Breast epithelium (tissue), 4 donors: ENCODE measurements around the gene ACRV1. TPM values are rescaled to one million over a fixed set of nuclear protein-coding genes. Genes with fewer than 3 reads are reported as not detected.
"Not testable (repeated sequence)": the region's sequence is repeated elsewhere in the genome, so short reads cannot be mapped to it uniquely, and the experiment has no call there.

ENCODE experiments used
- DNase-seq, 2 donors: peaks; one replicate each; pipeline ENCODE4 v3.0.0-alpha.2; 2019; ENCODE audit warnings: low spot score in 2 of 2
- H3K27ac ChIP-seq, 2 donors: fragments of 200-600 bp; sonication (generic) in 1 of 2; one replicate each; pipeline ENCODE4 v1.5.1; 2016 to 2019; ENCODE audit warnings: mild to moderate bottlenecking in 1 of 2
- H3K27me3 ChIP-seq, 2 donors: fragments of 200-600 bp; sonication (generic) in 1 of 2; one replicate each; pipeline versions ENCODE4 v1.5.1 to v1.6.0; 2017 to 2019; ENCODE audit warnings: control low read depth in 1 of 2, mild to moderate bottlenecking in 1 of 2
- H3K36me3 ChIP-seq: fragments of 200-600 bp; one replicate; pipeline ENCODE4 v1.5.1; 2019
- H3K4me1 ChIP-seq, 2 donors: fragments of 200-600 bp; sonication (generic); one replicate each; pipeline ENCODE4 v1.5.1; 2016 to 2019; ENCODE audit warnings: control low read depth in 1 of 2
- H3K4me3 ChIP-seq, 3 donors: fragments of 200-600 bp; sonication (generic); 1 replicate in 2 of 3; 2 replicates in 1 of 3; pipeline ENCODE4 v1.5.1; 2016 to 2019; ENCODE audit warnings: mild to moderate bottlenecking in 3 of 3, moderate library complexity in 2 of 3
- H3K9me3 ChIP-seq, 2 donors: fragments of 200-600 bp; sonication (generic) in 1 of 2; one replicate each; pipeline ENCODE4 v1.5.1; 2016 to 2019; ENCODE audit warnings: control low read depth in 1 of 2
- POLR2A ChIP-seq: fragments of 450-650 bp; IDR thresholded peaks from one replicate; pipeline ENCODE4 v1.6.1; 2016; ENCODE audit warnings: antibody characterized with exemption, mild to moderate bottlenecking, moderate library complexity
- POLR2AphosphoS5 ChIP-seq, 3 donors: sonication (generic); formaldehyde crosslinking; IDR thresholded peaks; one replicate each; pipeline ENCODE4 v1.6.1; 2017; ENCODE audit warnings: antibody characterized with exemption in 3 of 3
- intact Hi-C: fragments of 100-400 bp; cut with DNase I; formaldehyde crosslinking; loops from one replicate; pipeline ENCODE4 v1.15.1; 2023; ENCODE audit warnings: low total_unique reads
- total RNA-seq, 3 donors: library from RNA; depleted of rRNA; stranded (reverse); fragments of >200 nt; gene quantifications; one replicate each; pipeline ENCODE4 v1.1.0, GENCODE V29; 2016
- TF ChIP-seq, protein P1 (sequence below), 3 donors: fragments of 450-650 bp; IDR thresholded peaks; one replicate each; pipeline ENCODE4 v1.5.1; 2016 to 2017; ENCODE audit warnings: antibody characterized with exemption in 3 of 3, mild to moderate bottlenecking in 3 of 3, moderate library complexity in 3 of 3

The ACRV1 gene, protein sequence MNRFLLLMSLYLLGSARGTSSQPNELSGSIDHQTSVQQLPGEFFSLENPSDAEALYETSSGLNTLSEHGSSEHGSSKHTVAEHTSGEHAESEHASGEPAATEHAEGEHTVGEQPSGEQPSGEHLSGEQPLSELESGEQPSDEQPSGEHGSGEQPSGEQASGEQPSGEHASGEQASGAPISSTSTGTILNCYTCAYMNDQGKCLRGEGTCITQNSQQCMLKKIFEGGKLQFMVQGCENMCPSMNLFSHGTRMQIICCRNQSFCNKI
- under 1 TPM in 1 of 3 donors, not detected in 2; 0.29 TPM for total RNA-seq

DNA sequence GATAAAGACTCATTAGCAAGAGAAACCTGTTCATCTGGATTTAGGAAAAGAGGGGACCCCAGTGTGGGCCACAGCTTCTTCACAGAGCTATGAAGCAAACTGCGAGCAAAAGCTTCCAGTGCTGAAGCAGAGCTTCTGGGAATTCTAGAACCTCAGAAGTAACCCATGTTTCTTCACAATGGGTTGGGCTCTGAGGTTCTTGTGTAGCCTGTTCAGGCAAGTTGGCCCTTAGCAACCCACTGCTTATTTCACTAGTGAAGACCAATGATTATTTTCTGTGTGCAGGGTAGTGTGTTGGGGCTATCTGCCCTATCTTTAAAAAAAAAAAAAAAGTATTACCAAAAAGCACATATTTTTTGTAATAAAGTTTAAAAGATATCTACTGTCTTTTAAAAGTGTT lies at the start of gene ACRV1:
Gene ACRV1, minus strand, starts transcription at position 101 of the 400 bp plus-strand sequence. Its CDS starts 67 bp downstream, at position 34.
- intact Hi-C loops = no loop called here
- Histone ChIP-seq H3K4me1 (no peaks in the 10 kb centered on the region), H3K4me3 (no peak within 1 kb of the TSS), H3K27me3 (no peaks in the 10 kb centered on the region), H3K9me3 (no peaks in the 10 kb centered on the region), H3K36me3 (no peaks in the 10 kb centered on the region), H3K27ac (no peak within 1 kb of the TSS)
- no peak for TF ChIP-seq POLR2A
- DNase-seq = no peak

DNA sequence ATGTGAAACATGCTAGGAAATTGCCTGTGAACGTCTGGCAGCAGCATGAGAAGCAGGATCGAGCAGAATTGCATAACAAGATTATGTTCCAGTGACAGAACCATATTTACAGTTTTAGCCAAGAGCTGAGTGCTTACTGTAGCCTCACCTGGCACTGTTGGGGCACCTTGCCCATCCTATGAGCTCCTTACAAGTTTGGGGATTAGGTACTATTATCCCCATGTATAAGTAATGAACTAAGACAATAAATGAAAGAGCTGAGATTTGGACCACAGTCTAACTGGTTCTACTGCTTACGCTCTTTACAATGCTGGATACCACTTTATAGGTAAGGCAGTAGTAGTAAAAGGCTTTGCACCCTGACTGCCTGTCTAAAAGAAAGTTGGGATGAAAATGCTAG lies 48.3 kb upstream of the ACRV1 start:
- H3K4me3 ChIP-seq = no peak overlapping the region
- no peaks in the 10 kb centered on the region for H3K4me1 ChIP-seq
- TF ChIP-seq POLR2AphosphoS5 (IDR thresholded peaks at IDR 0.05) = no peak
- no peaks in the 10 kb centered on the region for H3K27me3 ChIP-seq
- DNase-seq = no peak
- no peaks in the 10 kb centered on the region for H3K36me3 ChIP-seq
- intact Hi-C loops = no loop called here
- no peaks in the 10 kb centered on the region for H3K9me3 ChIP-seq
- no peak overlapping the region for H3K27ac ChIP-seq

DNA sequence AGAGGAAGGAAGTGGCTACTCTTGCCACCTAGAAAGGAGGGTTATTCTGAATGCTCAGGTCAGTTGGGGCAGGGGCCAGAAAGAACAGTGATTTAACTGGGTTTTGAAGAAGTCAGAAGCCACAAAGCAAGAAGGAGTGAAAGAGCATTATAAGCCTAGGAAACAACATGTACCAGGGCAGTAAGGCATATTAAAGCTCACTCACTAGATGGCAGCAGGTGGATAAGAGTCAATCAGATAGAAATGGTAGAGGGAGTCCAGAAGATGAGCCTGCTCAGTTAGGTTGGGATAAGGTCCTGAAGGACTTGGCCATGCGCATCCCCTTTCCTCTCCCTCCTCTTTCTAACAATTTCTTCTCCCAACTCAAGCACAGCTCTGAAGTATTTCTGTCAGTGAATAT lies 43.5 kb upstream of the ACRV1 start:
- Histone ChIP-seq H3K4me1 (no peaks in the 10 kb centered on the region), H3K36me3 (no peaks in the 10 kb centered on the region), H3K4me3 (no peak overlapping the region), H3K9me3 (no peaks in the 10 kb centered on the region), H3K27me3 (no peaks in the 10 kb centered on the region), H3K27ac (no peak overlapping the region)
- intact Hi-C loops = no loop called here
- DNase-seq = no peak
- TF ChIP-seq, protein P1, sequence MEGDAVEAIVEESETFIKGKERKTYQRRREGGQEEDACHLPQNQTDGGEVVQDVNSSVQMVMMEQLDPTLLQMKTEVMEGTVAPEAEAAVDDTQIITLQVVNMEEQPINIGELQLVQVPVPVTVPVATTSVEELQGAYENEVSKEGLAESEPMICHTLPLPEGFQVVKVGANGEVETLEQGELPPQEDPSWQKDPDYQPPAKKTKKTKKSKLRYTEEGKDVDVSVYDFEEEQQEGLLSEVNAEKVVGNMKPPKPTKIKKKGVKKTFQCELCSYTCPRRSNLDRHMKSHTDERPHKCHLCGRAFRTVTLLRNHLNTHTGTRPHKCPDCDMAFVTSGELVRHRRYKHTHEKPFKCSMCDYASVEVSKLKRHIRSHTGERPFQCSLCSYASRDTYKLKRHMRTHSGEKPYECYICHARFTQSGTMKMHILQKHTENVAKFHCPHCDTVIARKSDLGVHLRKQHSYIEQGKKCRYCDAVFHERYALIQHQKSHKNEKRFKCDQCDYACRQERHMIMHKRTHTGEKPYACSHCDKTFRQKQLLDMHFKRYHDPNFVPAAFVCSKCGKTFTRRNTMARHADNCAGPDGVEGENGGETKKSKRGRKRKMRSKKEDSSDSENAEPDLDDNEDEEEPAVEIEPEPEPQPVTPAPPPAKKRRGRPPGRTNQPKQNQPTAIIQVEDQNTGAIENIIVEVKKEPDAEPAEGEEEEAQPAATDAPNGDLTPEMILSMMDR (IDR thresholded peaks at IDR 0.05) = no peak
- no peak for TF ChIP-seq POLR2A

DNA sequence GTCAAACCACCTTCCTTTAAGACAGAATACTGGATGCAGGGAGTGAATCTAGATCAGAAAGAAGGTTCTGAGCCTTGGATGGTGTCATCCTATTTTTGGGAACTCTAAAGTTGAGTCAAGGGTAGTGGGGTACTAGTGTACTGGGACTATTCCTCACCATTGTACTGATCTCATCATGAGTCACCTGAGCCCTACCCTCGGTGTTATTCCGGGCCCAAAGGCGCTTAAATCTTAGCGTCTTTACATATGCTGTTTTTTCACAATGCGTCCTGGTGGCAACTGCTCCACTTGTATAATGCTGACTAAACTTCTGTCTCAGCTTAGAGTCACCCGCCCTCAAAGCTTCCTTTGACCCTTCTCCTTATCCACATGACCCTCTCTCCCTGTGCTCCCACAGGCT lies 40.1 kb upstream of the ACRV1 start:
- H3K4me3 ChIP-seq = no peak overlapping the region
- DNase-seq = no peak
- H3K4me1 ChIP-seq = no peaks in the 10 kb centered on the region
- H3K27ac ChIP-seq = no peak overlapping the region
- TF ChIP-seq, protein P1 (IDR thresholded peaks at IDR 0.05) = no peak
- TF ChIP-seq POLR2A = no peak
- no peak for TF ChIP-seq POLR2AphosphoS5 (IDR thresholded peaks at IDR 0.05)
- intact Hi-C loops = no loop called here
- H3K9me3 ChIP-seq = peaks cover 8 to 11% of the 10 kb centered on the region in 2 donors
- no peaks in the 10 kb centered on the region for H3K27me3 ChIP-seq
- H3K36me3 ChIP-seq = no peaks in the 10 kb centered on the region

DNA sequence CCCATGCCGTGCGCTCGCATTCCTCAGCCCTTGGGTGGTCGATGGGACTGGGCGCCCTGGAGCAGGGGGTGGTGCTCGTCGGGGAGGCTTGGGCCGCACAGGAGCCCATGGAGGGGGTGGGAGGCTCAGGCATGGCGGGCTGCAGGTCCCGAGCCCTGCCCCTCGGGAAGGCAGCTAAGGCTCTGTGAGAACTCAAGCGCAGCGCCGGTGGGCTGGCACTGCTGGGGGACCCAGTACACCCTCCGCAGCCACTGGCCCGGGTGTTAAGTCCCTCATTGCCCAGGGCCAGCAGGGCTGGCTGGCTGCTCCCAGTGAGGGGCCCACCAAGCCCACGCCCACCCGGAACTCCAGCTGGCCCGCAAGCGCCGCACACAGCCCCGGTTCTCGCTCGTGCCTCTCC lies 24.0 kb upstream of the ACRV1 start:
- H3K36me3 ChIP-seq, H3K9me3 ChIP-seq, H3K27ac ChIP-seq, H3K4me1 ChIP-seq, intact Hi-C loops, DNase-seq, H3K27me3 ChIP-seq, H3K4me3 ChIP-seq: not testable (repeated sequence)

DNA sequence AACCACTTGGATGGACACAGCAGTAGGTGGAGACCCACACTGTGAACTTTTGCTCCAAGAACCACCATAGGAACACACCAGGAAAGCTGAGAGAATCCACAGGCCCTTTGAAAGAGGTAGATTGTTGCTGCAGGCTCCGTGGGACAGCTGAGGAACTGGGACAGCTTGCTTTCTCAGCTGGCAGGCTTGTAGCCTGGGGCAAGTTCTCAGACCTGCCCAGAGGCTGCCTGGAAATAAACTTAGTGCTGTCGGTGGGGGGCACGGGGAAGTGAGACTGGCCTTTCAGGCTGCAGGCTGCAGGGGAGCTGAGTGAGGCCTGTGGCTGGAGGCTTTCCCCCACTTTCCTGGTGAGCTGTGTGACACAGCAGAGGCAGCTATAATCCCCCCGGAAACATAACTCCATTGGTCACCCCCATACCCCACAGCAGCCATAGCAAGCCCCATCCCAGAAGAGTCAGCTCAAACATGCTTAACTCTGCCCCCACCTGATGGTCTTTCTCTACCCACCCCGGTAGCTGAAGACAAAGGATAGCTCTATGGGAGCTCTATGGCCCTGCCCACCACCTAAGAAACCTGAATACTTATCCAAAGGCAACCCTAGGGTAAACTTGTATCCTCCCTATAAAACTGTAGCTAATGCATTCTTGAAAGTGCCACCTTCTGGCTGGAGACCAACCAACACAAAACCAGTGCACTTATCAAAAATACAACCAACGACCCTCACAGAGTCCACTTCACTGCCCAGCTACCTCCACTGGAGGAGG lies 21.4 kb upstream of the ACRV1 start:
- Histone ChIP-seq H3K27me3 (no peaks in the 10 kb centered on the region), H3K4me1 (no peaks in the 10 kb centered on the region), H3K4me3 (no peak overlapping the region), H3K27ac (no peak overlapping the region), H3K9me3 (no peaks in the 10 kb centered on the region), H3K36me3 (no peaks in the 10 kb centered on the region)
- intact Hi-C loops = no loop called here
- TF ChIP-seq POLR2AphosphoS5 (IDR thresholded peaks at IDR 0.05) (no peak), POLR2A (no peak)
- TF ChIP-seq, protein P1 (IDR thresholded peaks at IDR 0.05) = no peak
- no peak for DNase-seq
